ENCODE data around the gene ATP5PO. TPM values are rescaled to one million over a fixed set of nuclear protein-coding genes. Genes with fewer than 3 reads are reported as not detected.

ATP5PO gene
- total and polyA plus RNA-seq, 2 of the 8 experiments (the other 6 are each of a cell fraction or from before 2014, with no cell fraction given): 251 to 267 TPM

DNA sequence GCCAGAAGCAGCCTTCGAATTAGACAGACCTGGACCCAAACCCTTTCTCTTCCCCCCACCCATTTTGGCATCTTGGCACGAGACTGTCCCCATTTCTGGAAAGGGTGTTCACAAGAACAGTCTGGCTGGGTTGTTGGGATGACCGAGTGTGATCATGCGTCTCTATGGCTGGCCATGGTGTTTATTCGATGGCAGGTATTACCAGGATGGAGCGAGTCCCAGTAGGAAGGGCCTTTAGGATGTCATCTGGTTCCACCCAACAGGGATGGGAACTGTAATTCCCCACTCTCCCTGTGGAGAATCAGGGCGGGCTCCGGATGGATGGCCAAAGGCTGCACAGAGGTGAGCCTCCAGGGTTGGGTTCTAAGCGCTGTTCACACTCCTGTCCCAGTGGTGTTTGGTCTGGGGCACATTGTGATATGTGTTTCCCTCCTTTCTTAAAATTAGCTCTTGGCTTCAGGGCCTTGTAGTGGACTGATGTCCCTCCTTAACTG is 33.4 kb upstream of the ATP5PO start:
- H4K8ac ChIP-seq (ENCODE audit: extremely low read depth, insufficient read depth, low read length): peak overlapping the region; percentile 77
- peak overlapping the region; percentile 75 for H4K91ac ChIP-seq (replicated peaks; ENCODE audit: insufficient read length, low read length)
- peak overlapping the region; percentile 11 for H2BK20ac ChIP-seq (ENCODE audit: low read length)
- H3K27ac ChIP-seq (ENCODE audit: low read depth, low read length): peak overlapping the region; percentile 51
- H4K5ac ChIP-seq (ENCODE audit: insufficient read length, low read depth, low read length): no peak overlapping the region
- peaks cover 2% of the 10 kb centered on the region; the same call in 1 of the 2 replicates for H3K23me2 ChIP-seq (ENCODE audit: low read depth, low read length)
- H3K79me1 ChIP-seq (ENCODE audit: low read depth, low read length): no peaks in the 10 kb centered on the region
- peak overlapping the region; percentile 91 for H3K4ac ChIP-seq (replicated peaks; ENCODE audit: insufficient read length, low read depth, low read length)
- H3K18ac ChIP-seq (ENCODE audit: extremely low read depth, low read length): peak overlapping the region; percentile 41
- 0 out of 2 replicates have a peak overlapping the region, but pooled peaks have one; percentile 10 for H2AFZ ChIP-seq (ENCODE audit: low read length)
- H4K20me1 ChIP-seq (replicated peaks in 1 of 2; ENCODE audit: control insufficient read depth in 1 of 2, insufficient read depth in 2 of 2, low read length in 2 of 2): no peaks in the 10 kb centered on the region
- H3K14ac ChIP-seq (ENCODE audit: insufficient read length): no peak overlapping the region
- no peak overlapping the region; the same call in 1 of the 2 replicates for H2BK15ac ChIP-seq (ENCODE audit: low read length)
- FAIRE-seq: no peak
- H2BK12ac ChIP-seq (ENCODE audit: low read depth, low read length): peak overlapping the region; percentile 98
- H3K4me1 ChIP-seq (replicated peaks in 1 of 4; ENCODE audit: control insufficient read depth in 3 of 4, insufficient read depth in 4 of 4, low read length in 3 of 4): peaks cover 10 to 21% (median 14%) of the 10 kb centered on the region in 4 experiments; a peak in 6 of 7 replicates
- H3K23ac ChIP-seq (ENCODE audit: insufficient read length): peak overlapping the region; percentile 19
- peak in 1 of 2 experiments; percentile 45 for DNase-seq (ENCODE audit: low read depth in 1 of 2, low spot score in 2 of 2)
- no peak overlapping the region for H3K4me3 ChIP-seq (ENCODE audit: extremely low read depth in 1 of 4, insufficient read depth in 2 of 4, low read depth in 3 of 4, low read length in 4 of 4)
- 88% methylated on average over 9 of the region's 9 CpGs; no CpG with 5 or more reads in 1 of the 2 experiments for WGBS, 2 experiments (ENCODE audit: extremely low coverage in 1 of 2, insufficient coverage in 1 of 2, insufficient read length in 1 of 2, insufficient replicate concordance in 2 of 2, low coverage in 1 of 2, low lambda C conversion rate in 2 of 2, missing lambda C conversion rate in 1 of 2)
- peak overlapping the region; percentile 99; the same call in 1 of the 2 replicates for H2BK5ac ChIP-seq (ENCODE audit: low read depth, low read length)
- 0 out of 4 replicates have a peak, but pooled peaks cover 0 to 7% of the 10 kb centered on the region in 2 experiments for H3K9me3 ChIP-seq (ENCODE audit: insufficient read depth in 2 of 2, low read depth in 1 of 2, low read length in 1 of 2)
- peak overlapping the region; percentile 79 for H2AK5ac ChIP-seq (ENCODE audit: low read depth, low read length)
- peak overlapping the region in 2 of 4 experiments; percentile 2 to 48; a peak in 2 of 7 replicates for H3K9ac ChIP-seq (replicated peaks in 1 of 4; ENCODE audit: extremely low read depth in 1 of 4, low read depth in 3 of 4, low read length in 3 of 4)
- H2BK120ac ChIP-seq (replicated peaks; ENCODE audit: low read depth, low read length): peak overlapping the region; percentile 65
- ChIA-PET POLR2A (ENCODE audit: partially characterized antibody) (interaction anchor here (1.0 to 3.0 kb wide), 9 partner anchors 11 to 402 kb away, joined by 3 to 12 read pairs (median 4); partner anchors contain the start of genes MRPS6 and SLC5A3), CTCF (ENCODE audit: partially characterized antibody) (interaction anchor here (0.6 to 2.7 kb wide), 7 partner anchors 9 to 1076 kb away, joined by 3 to 12 read pairs (median 3); no protein-coding TSS in a partner anchor)
- no peak overlapping the region for H3K56ac ChIP-seq (replicated peaks; ENCODE audit: insufficient read length, low read depth, low read length)
- H3K79me2 ChIP-seq (ENCODE audit: control insufficient read depth in 1 of 2, insufficient read depth in 2 of 2, low read length in 2 of 2): no peaks in the 10 kb centered on the region
- H3K36me3 ChIP-seq (ENCODE audit: control insufficient read depth in 2 of 4, insufficient read depth in 4 of 4, low read length in 3 of 4): no peaks in the 10 kb centered on the region
- peak overlapping the region in 1 of 2 experiments; percentile 63; a peak in 1 of 4 replicates for H3K4me2 ChIP-seq (ENCODE audit: insufficient read depth in 1 of 2, low read depth in 2 of 2, low read length in 2 of 2)
- H3K27me3 ChIP-seq (replicated peaks in 1 of 4; ENCODE audit: control insufficient read depth in 3 of 4, extremely low read depth in 1 of 4, insufficient read depth in 3 of 4, low read length in 3 of 4): no peaks in the 10 kb centered on the region
- TF ChIP-seq RFX5 (IDR thresholded peaks at IDR 0.05; ENCODE audit: borderline replicate concordance, low read depth, low read length) (no peak), SUZ12 (IDR thresholded peaks at IDR 0.05; ENCODE audit: low read length) (no peak), PHF8 (conservative IDR thresholded peaks at IDR 0.05; ENCODE audit: low read depth, low read length) (no peak), SRF (IDR thresholded peaks at IDR 0.05; ENCODE audit: low read depth, low read length) (no peak), KDM4A (IDR thresholded peaks at IDR 0.05; ENCODE audit: low read depth, low read length, severe bottlenecking) (no peak)
- TF ChIP-seq, protein P1, sequence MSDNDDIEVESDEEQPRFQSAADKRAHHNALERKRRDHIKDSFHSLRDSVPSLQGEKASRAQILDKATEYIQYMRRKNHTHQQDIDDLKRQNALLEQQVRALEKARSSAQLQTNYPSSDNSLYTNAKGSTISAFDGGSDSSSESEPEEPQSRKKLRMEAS (IDR thresholded peaks at IDR 0.05): no peak
- TF ChIP-seq, protein P2, sequence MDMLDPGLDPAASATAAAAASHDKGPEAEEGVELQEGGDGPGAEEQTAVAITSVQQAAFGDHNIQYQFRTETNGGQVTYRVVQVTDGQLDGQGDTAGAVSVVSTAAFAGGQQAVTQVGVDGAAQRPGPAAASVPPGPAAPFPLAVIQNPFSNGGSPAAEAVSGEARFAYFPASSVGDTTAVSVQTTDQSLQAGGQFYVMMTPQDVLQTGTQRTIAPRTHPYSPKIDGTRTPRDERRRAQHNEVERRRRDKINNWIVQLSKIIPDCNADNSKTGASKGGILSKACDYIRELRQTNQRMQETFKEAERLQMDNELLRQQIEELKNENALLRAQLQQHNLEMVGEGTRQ (IDR thresholded peaks at IDR 0.05; ENCODE audit: low read length): no peak
- TF ChIP-seq, protein P3, sequence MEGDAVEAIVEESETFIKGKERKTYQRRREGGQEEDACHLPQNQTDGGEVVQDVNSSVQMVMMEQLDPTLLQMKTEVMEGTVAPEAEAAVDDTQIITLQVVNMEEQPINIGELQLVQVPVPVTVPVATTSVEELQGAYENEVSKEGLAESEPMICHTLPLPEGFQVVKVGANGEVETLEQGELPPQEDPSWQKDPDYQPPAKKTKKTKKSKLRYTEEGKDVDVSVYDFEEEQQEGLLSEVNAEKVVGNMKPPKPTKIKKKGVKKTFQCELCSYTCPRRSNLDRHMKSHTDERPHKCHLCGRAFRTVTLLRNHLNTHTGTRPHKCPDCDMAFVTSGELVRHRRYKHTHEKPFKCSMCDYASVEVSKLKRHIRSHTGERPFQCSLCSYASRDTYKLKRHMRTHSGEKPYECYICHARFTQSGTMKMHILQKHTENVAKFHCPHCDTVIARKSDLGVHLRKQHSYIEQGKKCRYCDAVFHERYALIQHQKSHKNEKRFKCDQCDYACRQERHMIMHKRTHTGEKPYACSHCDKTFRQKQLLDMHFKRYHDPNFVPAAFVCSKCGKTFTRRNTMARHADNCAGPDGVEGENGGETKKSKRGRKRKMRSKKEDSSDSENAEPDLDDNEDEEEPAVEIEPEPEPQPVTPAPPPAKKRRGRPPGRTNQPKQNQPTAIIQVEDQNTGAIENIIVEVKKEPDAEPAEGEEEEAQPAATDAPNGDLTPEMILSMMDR (IDR thresholded peaks at IDR 0.05; ENCODE audit: control extremely low read depth in 1 of 3, insufficient read depth in 1 of 3, low read depth in 1 of 3, low read length in 3 of 3): no peak
